Transverse colon (tissue), 4 donors: ENCODE data around the gene ALG1. TPM values are rescaled to one million over a fixed set of nuclear protein-coding genes. Genes with fewer than 3 reads are reported as not detected.

ENCODE experiments used
- DNase-seq: peaks from one replicate; pipeline ENCODE4 v3.0.0-alpha.2; 2019
- H3K27ac ChIP-seq, 4 donors: fragments of 200-600 bp; sonication (generic); 2 replicates each; pipeline ENCODE4 v1.5.1; 2016 to 2018; ENCODE audit warnings: inconsistent platforms in 4 of 4
- H3K27me3 ChIP-seq: fragments of 200-600 bp; sonication (generic); 2 replicates; pipeline ENCODE4 v1.5.1; 2017; ENCODE audit warnings: inconsistent platforms
- H3K36me3 ChIP-seq, 4 donors: fragments of 200-600 bp; sonication (generic); 2 replicates each; pipeline ENCODE4 v1.5.1; 2017 to 2019; ENCODE audit warnings: inconsistent platforms in 4 of 4
- H3K4me1 ChIP-seq, 4 donors: fragments of 200-600 bp; sonication (generic); 2 replicates each; pipeline ENCODE4 v1.5.1; 2017 to 2020; ENCODE audit warnings: inconsistent platforms in 4 of 4
- H3K4me3 ChIP-seq, 4 donors: fragments of 200-600 bp; sonication (generic); 1 replicate in 1 of 4; 2 replicates in 3 of 4; pipeline versions ENCODE4 v1.5.1 to v1.6.1; 2017 to 2019; ENCODE audit warnings: inconsistent platforms in 4 of 4
- H3K9me3 ChIP-seq, 2 donors: fragments of 200-600 bp; sonication (generic); 2 replicates each; pipeline ENCODE4 v1.5.1; 2017 to 2019; ENCODE audit warnings: inconsistent platforms in 2 of 2
- EP300 ChIP-seq: sonication (generic); formaldehyde crosslinking; IDR thresholded peaks from one replicate; pipeline ENCODE4 v1.6.1; 2017; ENCODE audit warnings: antibody characterized with exemption, low read depth
- POLR2A ChIP-seq: fragments of 450-650 bp; IDR thresholded peaks from one replicate; pipeline ENCODE4 v1.6.1; 2016; ENCODE audit warnings: antibody characterized with exemption, mild to moderate bottlenecking, moderate library complexity
- POLR2AphosphoS5 ChIP-seq, 3 donors: sonication (generic); formaldehyde crosslinking; IDR thresholded peaks; one replicate each; pipeline ENCODE4 v1.6.1; 2016; ENCODE audit warnings: antibody characterized with exemption in 3 of 3
- WGBS, 2 donors: methylation state at CpG; one replicate each; pipeline ENCODE4 v1.1.5; 2018; ENCODE audit warnings: low coverage in 1 of 2; 5-methylcytosine and 5-hydroxymethylcytosine counted together
- in situ Hi-C, 4 donors: fragments of 200-750 bp; cut with MboI; loops; one replicate each; pipeline versions ENCODE4 v1.15.0 to v1.15.1; 2017; ENCODE audit warnings: low sequenced_read_pairs in 3 of 4, low pct_ligation_motif_present in 1 of 4, low pct_unique_long_range_greater_than_20kb in 1 of 4
- intact Hi-C: fragments of 100-400 bp; cut with DNase I; formaldehyde crosslinking; loops from one replicate; pipeline ENCODE4 v1.15.1; 2023; ENCODE audit warnings: low total_unique reads
- total RNA-seq, 4 donors: library from RNA; depleted of rRNA; stranded (reverse); fragments of >200 nt; gene quantifications; one replicate each; pipeline ENCODE4 v1.1.0, GENCODE V29; 2016
- TF ChIP-seq, protein P1 (sequence below), 5 experiments: fragments of 200-600 bp in 3 of 5; fragments of 450-650 bp in 2 of 5; sonication (generic) in 3 of 5; IDR thresholded peaks; 1 replicate in 2 of 5; 2 replicates in 3 of 5; pipeline ENCODE4 v1.5.1; 2016 to 2017; ENCODE audit warnings: antibody characterized with exemption in 5 of 5, inconsistent platforms in 3 of 5, mild to moderate bottlenecking in 2 of 5, moderate library complexity in 1 of 5

The ALG1 gene
- total RNA-seq, 4 donors from 2014 or later: 24.4 to 111 (median 41.6) TPM

GRCh38 chr16:5064915-5065314, 6.7 kb upstream of the ALG1 start:
- peak; percentile 63 for DNase-seq
- in situ Hi-C loops (no loop called here), intact Hi-C loops (no loop called here)
- H3K4me3 ChIP-seq: no peak overlapping the region
- H3K27ac ChIP-seq: no peak overlapping the region
- H3K9me3 ChIP-seq: no peaks in the 10 kb centered on the region
- 33 to 60% methylated on average over 1 to 7 of the region's 7 CpGs for WGBS, 2 donors
- peaks cover 4 to 23% (median 10%) of the 10 kb centered on the region in 4 donors for H3K4me1 ChIP-seq
- TF ChIP-seq, protein P1, sequence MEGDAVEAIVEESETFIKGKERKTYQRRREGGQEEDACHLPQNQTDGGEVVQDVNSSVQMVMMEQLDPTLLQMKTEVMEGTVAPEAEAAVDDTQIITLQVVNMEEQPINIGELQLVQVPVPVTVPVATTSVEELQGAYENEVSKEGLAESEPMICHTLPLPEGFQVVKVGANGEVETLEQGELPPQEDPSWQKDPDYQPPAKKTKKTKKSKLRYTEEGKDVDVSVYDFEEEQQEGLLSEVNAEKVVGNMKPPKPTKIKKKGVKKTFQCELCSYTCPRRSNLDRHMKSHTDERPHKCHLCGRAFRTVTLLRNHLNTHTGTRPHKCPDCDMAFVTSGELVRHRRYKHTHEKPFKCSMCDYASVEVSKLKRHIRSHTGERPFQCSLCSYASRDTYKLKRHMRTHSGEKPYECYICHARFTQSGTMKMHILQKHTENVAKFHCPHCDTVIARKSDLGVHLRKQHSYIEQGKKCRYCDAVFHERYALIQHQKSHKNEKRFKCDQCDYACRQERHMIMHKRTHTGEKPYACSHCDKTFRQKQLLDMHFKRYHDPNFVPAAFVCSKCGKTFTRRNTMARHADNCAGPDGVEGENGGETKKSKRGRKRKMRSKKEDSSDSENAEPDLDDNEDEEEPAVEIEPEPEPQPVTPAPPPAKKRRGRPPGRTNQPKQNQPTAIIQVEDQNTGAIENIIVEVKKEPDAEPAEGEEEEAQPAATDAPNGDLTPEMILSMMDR (IDR thresholded peaks at IDR 0.05): no peak
- TF ChIP-seq POLR2AphosphoS5 (IDR thresholded peaks at IDR 0.05): no peak
- TF ChIP-seq POLR2A: no peak
- TF ChIP-seq EP300: no peak
- H3K36me3 ChIP-seq: no peaks in the 10 kb centered on the region
- no peaks in the 10 kb centered on the region for H3K27me3 ChIP-seq

GRCh38 chr16:5065326-5065725, 6.3 kb upstream of the ALG1 start:
- Histone ChIP-seq H3K9me3 (no peaks in the 10 kb centered on the region), H3K4me1 (peaks cover 4 to 23% (median 10%) of the 10 kb centered on the region in 4 donors), H3K27me3 (no peaks in the 10 kb centered on the region), H3K36me3 (no peaks in the 10 kb centered on the region), H3K27ac (peak overlapping the region in 2 of 4 donors; percentile 13 to 37), H3K4me3 (peak overlapping the region in 1 of 4 donors; percentile 4)
- intact Hi-C loops (no loop called here), in situ Hi-C loops (no loop called here)
- no peak for DNase-seq
- 37% methylated on average over 8 of the region's 8 CpGs; no CpG with 5 or more reads in 1 of the 2 donors for WGBS, 2 donors
- TF ChIP-seq, protein P1 (IDR thresholded peaks at IDR 0.05): no peak
- TF ChIP-seq POLR2A (no peak), EP300 (no peak)

DNA sequence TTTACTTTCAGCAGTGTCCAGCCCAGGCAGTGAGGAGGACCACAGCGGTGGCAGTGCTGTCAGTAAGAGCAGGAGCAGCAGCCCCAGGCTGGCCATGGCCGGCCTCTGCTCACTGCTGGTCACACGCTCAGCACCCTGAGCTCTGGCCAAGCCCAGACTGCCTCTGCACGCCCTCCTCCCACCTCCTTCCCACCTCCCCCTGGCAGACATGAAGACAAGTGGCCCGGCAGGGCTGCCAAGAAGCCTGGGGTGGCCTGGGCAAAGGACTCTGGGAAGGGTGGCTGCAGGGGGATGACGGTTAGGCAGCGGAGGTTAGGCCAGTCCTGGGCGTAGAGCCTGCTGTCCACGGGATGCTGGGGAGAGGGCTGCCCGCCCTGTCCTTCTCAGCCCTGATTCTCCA, 5.8 kb upstream of the ALG1 start, which contains the start of gene C16orf89:
Gene C16orf89 (minus strand): TSS at position 144 of the 400 bp plus-strand sequence. CDS start 48 bp downstream, at position 96.
- Histone ChIP-seq H3K4me3 (peak within 1 kb of the TSS in 1 of 4 donors; percentile 4), H3K27ac (peak within 1 kb of the TSS in 2 of 4 donors; percentile 13 to 37), H3K36me3 (no peaks in the 10 kb centered on the region), H3K4me1 (peaks cover 4 to 23% (median 10%) of the 10 kb centered on the region in 4 donors), H3K27me3 (no peaks in the 10 kb centered on the region), H3K9me3 (no peaks in the 10 kb centered on the region)
- no peak for DNase-seq
- WGBS, 2 donors: 77% methylated on average over 5 of the region's 10 CpGs; no CpG with 5 or more reads in 1 of the 2 donors
- in situ Hi-C loops: no loop called here
- intact Hi-C loops: no loop called here
- TF ChIP-seq POLR2A (no peak), EP300 (no peak)

DNA sequence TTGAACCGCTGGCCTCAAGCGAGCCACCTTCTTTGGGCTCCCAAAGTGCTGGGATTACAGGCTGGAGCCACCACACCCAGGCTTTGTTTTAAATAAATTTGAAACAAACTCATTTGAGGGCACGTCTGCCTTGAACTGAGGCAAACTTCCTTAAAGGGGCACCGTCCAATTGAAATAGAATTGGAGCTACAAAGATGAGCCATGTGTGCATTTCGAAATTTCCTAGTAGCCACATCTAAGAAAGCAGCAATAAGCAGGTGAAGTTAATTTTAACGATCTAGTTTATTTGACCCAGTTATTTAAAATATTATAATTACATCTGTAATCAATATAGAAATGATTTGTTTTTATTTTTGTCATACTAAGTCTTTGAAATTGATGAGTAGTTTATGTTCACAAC, 5.1 kb upstream of the ALG1 start:
- intact Hi-C loops: no loop called here
- Histone ChIP-seq H3K27ac (no peak overlapping the region), H3K9me3 (no peaks in the 10 kb centered on the region), H3K36me3 (no peaks in the 10 kb centered on the region), H3K4me1 (peaks cover 7 to 28% (median 11%) of the 10 kb centered on the region in 4 donors), H3K27me3 (no peaks in the 10 kb centered on the region), H3K4me3 (no peak overlapping the region)
- TF ChIP-seq EP300 (no peak), POLR2AphosphoS5 (IDR thresholded peaks at IDR 0.05) (no peak), POLR2A (no peak)
- TF ChIP-seq, protein P1 (IDR thresholded peaks at IDR 0.05): no peak
- WGBS, 2 donors: 44 to 61% methylated on average over 4 to 6 of the region's 6 CpGs
- in situ Hi-C loops: no loop called here
- DNase-seq: no peak

DNA sequence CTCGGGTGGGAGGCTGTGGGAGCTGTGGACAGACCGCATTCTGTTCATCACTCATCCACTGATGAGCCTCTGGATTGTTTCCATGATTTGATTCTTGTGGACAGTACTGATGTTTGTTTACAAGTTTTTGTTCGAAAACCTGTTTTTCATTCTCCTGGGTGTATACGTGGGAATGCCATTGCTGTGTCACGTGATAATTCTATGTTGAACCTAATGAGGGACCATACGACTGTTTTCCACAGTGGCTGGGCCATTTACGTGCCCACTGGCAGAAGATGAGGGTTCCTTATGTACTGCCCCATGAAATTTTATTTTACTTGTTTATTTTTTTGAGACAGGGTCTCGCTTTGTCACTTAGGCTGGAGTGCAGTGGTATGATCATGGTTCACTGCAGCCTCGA, 2.6 kb upstream of the ALG1 start:
- in situ Hi-C loops: no loop called here
- H3K9me3 ChIP-seq: no peaks in the 10 kb centered on the region
- intact Hi-C loops: no loop called here
- DNase-seq: no peak
- peaks cover 13 to 35% (median 18%) of the 10 kb centered on the region in 4 donors for H3K4me1 ChIP-seq
- 86 to 100% methylated on average over 1 to 9 of the region's 9 CpGs for WGBS, 2 donors
- TF ChIP-seq POLR2AphosphoS5 (IDR thresholded peaks at IDR 0.05): no peak
- no peak for TF ChIP-seq EP300
- TF ChIP-seq, protein P1 (IDR thresholded peaks at IDR 0.05): no peak
- no peak for TF ChIP-seq POLR2A
- H3K4me3 ChIP-seq: no peak overlapping the region
- no peaks in the 10 kb centered on the region for H3K36me3 ChIP-seq
- H3K27ac ChIP-seq: no peak overlapping the region
- H3K27me3 ChIP-seq: no peaks in the 10 kb centered on the region
